IMR-90 (cell line): ENCODE data around the gene MICOS13. TPM values are rescaled to one million over a fixed set of nuclear protein-coding genes. Genes with fewer than 3 reads are reported as not detected.

Experiments used
- ATAC-seq: fragments of 200-7000 bp; cut with Tn5 transposase; 2 replicates; pipeline ENCODE4 v1.9.1; 2020; ENCODE audit warnings: low read depth, mild to moderate bottlenecking, moderate library complexity
- BruUV-seq: library from RNA; stranded (reverse); fragments of 400-500 nt; replicated peaks from 2 replicates; lab custom pipeline; 2021; lab: Mats Ljungman, UMichigan
- CTCF ChIA-PET: fragments of 300-600 bp; formaldehyde crosslinking; extraction: SDS; loops from one replicate; lab custom pipeline; 2021; ENCODE audit warnings: antibody characterized with exemption; lab: Yijun Ruan, JAX
- POLR2A ChIA-PET: fragments of 300-600 bp; sonication (Branson Sonifier 250); formaldehyde crosslinking; loops from one replicate; lab custom pipeline; 2022; ENCODE audit warnings: antibody characterized with exemption; ENCODE audit not compliant: unreplicated experiment; lab: Charles Lee
- DNase-seq: peaks from one replicate; pipeline ENCODE4 v3.0.0; 2013
- H2AFZ ChIP-seq: replicated peaks from 2 replicates; pipeline ENCODE3; 2013; ENCODE audit warnings: low read length, mild to moderate bottlenecking; ENCODE audit not compliant: poor library complexity
- H2AK5ac ChIP-seq: 2 replicates; pipeline ENCODE4 v1.6.1; 2013; ENCODE audit warnings: low read depth, low read length, inconsistent platforms
- H2AK9ac ChIP-seq: replicated peaks from 2 replicates; pipeline ENCODE3; 2013; ENCODE audit warnings: mild to moderate bottlenecking, low read depth, low read length, moderate library complexity; ENCODE audit not compliant: poor library complexity
- H2BK120ac ChIP-seq: 2 replicates; pipeline ENCODE4 v1.6.1; 2013; ENCODE audit warnings: low read depth, low read length, inconsistent platforms
- H2BK15ac ChIP-seq: 3 replicates; pipeline ENCODE4 v1.6.1; 2013; ENCODE audit warnings: low read depth, low read length, inconsistent platforms
- H2BK20ac ChIP-seq: 2 replicates; pipeline ENCODE4 v1.6.1; 2013; ENCODE audit warnings: low read depth, mild to moderate bottlenecking, inconsistent platforms, low read length, moderate library complexity
- H2BK5ac ChIP-seq: 2 replicates; pipeline ENCODE4 v1.6.1; 2013; ENCODE audit warnings: mild to moderate bottlenecking, low read depth, low read length, inconsistent platforms; ENCODE audit not compliant: poor library complexity, severe bottlenecking
- H3K14ac ChIP-seq: replicated peaks from 2 replicates; pipeline ENCODE4 v1.6.1; 2013; ENCODE audit warnings: low read depth, low read length, inconsistent platforms
- H3K18ac ChIP-seq: 2 replicates; pipeline ENCODE4 v1.6.1; 2013; ENCODE audit warnings: low read depth, low read length, control low read depth
- H3K23ac ChIP-seq: 2 replicates; pipeline ENCODE4 v1.6.1; 2013; ENCODE audit warnings: low read depth, low read length, inconsistent platforms
- H3K27ac ChIP-seq: 2 replicates; pipeline ENCODE4 v1.5.1; 2013; ENCODE audit warnings: mild to moderate bottlenecking, control low read depth, low read length; ENCODE audit not compliant: insufficient read depth
- H3K27me3 ChIP-seq: 2 replicates; pipeline ENCODE4 v1.6.1; 2013; ENCODE audit warnings: low read length; ENCODE audit not compliant: control insufficient read depth, insufficient read depth
- H3K36me3 ChIP-seq: 2 replicates; pipeline ENCODE4 v1.6.1; 2013; ENCODE audit warnings: low read length, mixed read lengths; ENCODE audit not compliant: control insufficient read depth, insufficient read depth
- H3K4ac ChIP-seq: 2 replicates; pipeline ENCODE4 v1.6.1; 2013; ENCODE audit warnings: low read depth, low read length, inconsistent platforms
- H3K4me1 ChIP-seq: 2 replicates; pipeline ENCODE4 v1.6.1; 2013; ENCODE audit warnings: low read length, mixed read lengths; ENCODE audit not compliant: control insufficient read depth, insufficient read depth
- H3K4me2 ChIP-seq: 2 replicates; pipeline ENCODE4 v1.6.1; 2013; ENCODE audit warnings: low read depth, mild to moderate bottlenecking, control low read depth, low read length, moderate library complexity
- H3K4me3 ChIP-seq: 2 replicates; pipeline ENCODE4 v1.5.1; 2013; ENCODE audit warnings: low read depth, mild to moderate bottlenecking, control low read depth, low read length, moderate library complexity; ENCODE audit not compliant: insufficient read depth
- H3K56ac ChIP-seq: 2 replicates; pipeline ENCODE4 v1.6.1; 2013; ENCODE audit warnings: low read length, inconsistent platforms; ENCODE audit not compliant: insufficient read depth; ENCODE audit errors: extremely low read depth
- H3K79me1 ChIP-seq, 2 experiments: 2 replicates each; pipeline ENCODE4 v1.6.1; 2013; ENCODE audit warnings: low read length in 2 of 2, inconsistent platforms in 1 of 2, low read depth in 1 of 2
- H3K9ac ChIP-seq: 2 replicates; pipeline ENCODE4 v1.6.1; 2013; ENCODE audit warnings: low read depth, low read length, control low read depth
- H3K9me1 ChIP-seq: 2 replicates; pipeline ENCODE4 v1.6.1; 2013; ENCODE audit warnings: low read length, inconsistent platforms; ENCODE audit not compliant: insufficient read depth
- H3K9me3 ChIP-seq: 2 replicates; pipeline ENCODE4 v1.6.1; 2013; ENCODE audit warnings: low read length; ENCODE audit not compliant: control insufficient read depth, insufficient read depth
- H4K20me1 ChIP-seq: 2 replicates; pipeline ENCODE4 v1.6.1; 2013; ENCODE audit warnings: low read length, inconsistent platforms; ENCODE audit not compliant: insufficient read depth
- H4K5ac ChIP-seq: 2 replicates; pipeline ENCODE4 v1.6.1; 2013; ENCODE audit warnings: mild to moderate bottlenecking, low read depth, low read length, control low read depth
- H4K8ac ChIP-seq, 2 experiments: 2 replicates each; pipeline ENCODE4 v1.6.1; 2013; ENCODE audit warnings: low read depth in 2 of 2, low read length in 2 of 2, control low read depth in 1 of 2, inconsistent platforms in 1 of 2
- H4K91ac ChIP-seq: 2 replicates; pipeline ENCODE4 v1.6.1; 2013; ENCODE audit warnings: low read depth, low read length, inconsistent platforms; ENCODE audit not compliant: insufficient read depth
- BHLHE40 ChIP-seq: fragments of 150-350 bp; IDR thresholded peaks from 2 replicates; pipeline ENCODE4 v1.6.1; 2016; ENCODE audit warnings: mild to moderate bottlenecking, low read depth, low read length
- CEBPB ChIP-seq: IDR thresholded peaks from 2 replicates; pipeline ENCODE4 v1.6.1; 2012; ENCODE audit warnings: low read depth, low read length, improper control_type of control experiment
- CTCF ChIP-seq: conservative IDR thresholded peaks from 2 replicates; pipeline ENCODE4 v1.5.1; 2012; ENCODE audit warnings: mild to moderate bottlenecking, low read depth, low read length, improper control_type of control experiment
- ELK1 ChIP-seq: fragments of 150-350 bp; IDR thresholded peaks from 2 replicates; pipeline ENCODE4 v1.6.1; 2016; ENCODE audit warnings: low read depth, mild to moderate bottlenecking, low read length, moderate library complexity, borderline replicate concordance
- FOS ChIP-seq: fragments of 150-350 bp; IDR thresholded peaks from 2 replicates; pipeline ENCODE4 v1.6.1; 2016; ENCODE audit warnings: low read depth, low read length
- MAZ ChIP-seq: IDR thresholded peaks from 2 replicates; pipeline ENCODE4 v1.6.1; 2012; ENCODE audit warnings: low read depth, mild to moderate bottlenecking, low read length, improper control_type of control experiment, moderate library complexity, borderline replicate concordance
- MXI1 ChIP-seq: IDR thresholded peaks from 2 replicates; pipeline ENCODE4 v1.6.1; 2012; ENCODE audit warnings: low read depth, mild to moderate bottlenecking, low read length, moderate library complexity, borderline replicate concordance
- NFE2L2 ChIP-seq: fragments of 150-350 bp; IDR thresholded peaks from 2 replicates; pipeline ENCODE4 v1.6.1; 2016; ENCODE audit warnings: low read depth, mild to moderate bottlenecking, low read length
- POLR2A ChIP-seq: IDR thresholded peaks from 2 replicates; pipeline ENCODE4 v1.6.1; 2012; ENCODE audit warnings: mild to moderate bottlenecking, low read depth, low read length
- RAD21 ChIP-seq: IDR thresholded peaks from 2 replicates; pipeline ENCODE4 v1.6.1; 2012; ENCODE audit warnings: low read length, improper control_type of control experiment
- RFX5 ChIP-seq: IDR thresholded peaks from 2 replicates; pipeline ENCODE4 v1.8.0; 2012; ENCODE audit warnings: low read depth, mild to moderate bottlenecking, low read length, moderate library complexity
- SMC3 ChIP-seq: fragments of 150-350 bp; IDR thresholded peaks from 2 replicates; pipeline ENCODE4 v1.6.1; 2016; ENCODE audit warnings: low read depth, mild to moderate bottlenecking, antibody characterized with exemption, low read length, moderate library complexity
- USF2 ChIP-seq: fragments of 150-350 bp; IDR thresholded peaks from 2 replicates; pipeline ENCODE4 v1.6.1; 2017; ENCODE audit warnings: mild to moderate bottlenecking, antibody characterized with exemption, low read length, low read depth
- WGBS, 2 experiments: methylation state at CpG; one replicate each; pipeline versions ENCODE4 v1.1.5 to v1.1.7; 2013; ENCODE audit warnings: missing lambda C conversion rate in 2 of 2; ENCODE audit not compliant: insufficient read length in 1 of 2; ENCODE audit errors: extremely low coverage in 2 of 2; 5-methylcytosine and 5-hydroxymethylcytosine counted together
- dilution Hi-C: fragments of 300-500 bp; cut with HindIII; formaldehyde crosslinking; loops from one replicate; pipeline ENCODE4 v1.14.3; 2018; ENCODE audit warnings: low sequenced_read_pairs; ENCODE audit not compliant: unreplicated experiment
- in situ Hi-C: fragments of 300-500 bp; cut with MboI; formaldehyde crosslinking; loops from 3 replicates; pipeline ENCODE4 v1.14.3; 2019; ENCODE audit warnings: low sequenced_read_pairs, inconsistent platforms, mixed read lengths
- intact Hi-C: fragments of 100-400 bp; cut with micrococcal nuclease; formaldehyde crosslinking; loops from 2 replicates; pipeline ENCODE4 v1.10.0; 2022
- polyA plus RNA-seq, 3 experiments: library from polyadenylated mRNA; depleted of rRNA; stranded (reverse); fragments of >200 nt; gene quantifications; 2 replicates each; pipeline ENCODE4 v1.2.3, GENCODE V29; 2012; ENCODE audit warnings: low replicate concordance in 1 of 3
- total RNA-seq: library from RNA; depleted of rRNA; stranded (reverse); fragments of >200 nt; gene quantifications from 2 replicates; pipeline ENCODE4 v1.2.3, GENCODE V29; 2012

Gene MICOS13
- total and polyA plus RNA-seq, 2 of the 4 experiments (the other 2 are of a cell fraction) = 14.5 to 48.9 TPM

DNA sequence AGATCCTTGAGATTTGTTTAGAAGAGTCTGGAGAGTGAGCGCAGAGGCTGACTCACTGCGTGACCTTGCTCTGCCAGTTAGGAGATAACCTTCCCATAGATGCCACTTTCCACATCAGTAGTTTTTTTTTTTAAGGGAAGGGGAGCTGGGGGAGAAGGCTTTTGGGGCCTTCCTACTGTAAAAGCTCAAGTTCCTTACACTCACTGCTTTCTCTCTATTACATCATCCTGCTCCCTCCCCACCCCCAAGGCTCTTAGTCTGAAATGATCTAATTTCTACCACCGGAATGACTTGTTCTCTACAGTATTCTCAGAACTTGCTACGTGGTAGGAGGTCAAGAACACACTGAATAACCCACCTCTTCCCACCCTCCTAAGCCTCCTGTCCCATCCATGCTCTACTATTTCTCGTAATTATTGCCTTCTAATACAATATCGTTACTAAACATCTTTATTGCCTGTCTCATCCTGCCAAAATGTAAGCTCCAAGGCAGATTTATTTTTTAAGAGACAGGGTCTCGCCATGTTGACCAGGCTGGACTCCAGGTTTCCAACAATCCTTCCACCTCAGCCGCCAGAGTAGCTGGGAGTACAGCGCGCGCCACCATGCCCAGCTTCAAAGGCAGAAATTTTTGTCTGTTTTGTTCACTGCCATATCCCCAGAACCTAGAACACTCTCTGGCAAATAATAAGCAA is 38.4 kb upstream of the MICOS13 start:
- Histone ChIP-seq H3K9ac (peak overlapping the region; percentile 89), H2AFZ (peak overlapping the region; percentile 16), H2BK20ac (peak overlapping the region; percentile 51; the same call in 1 of the 2 replicates), H2AK9ac (peak overlapping the region; percentile 94), H3K18ac (peak overlapping the region; percentile 1; the same call in 1 of the 2 replicates), H3K23ac (peak overlapping the region; percentile 94), H3K4me1 (peaks cover 4% of the 10 kb centered on the region), H3K9me3 (no peaks in the 10 kb centered on the region), H4K5ac (peak overlapping the region; percentile 3; the same call in 1 of the 2 replicates), H3K9me1 (peaks cover 9% of the 10 kb centered on the region), H3K36me3 (peaks cover 9% of the 10 kb centered on the region), H4K91ac (peak overlapping the region; percentile 78), H3K56ac (peak overlapping the region; percentile 48), H4K8ac (peak overlapping the region; percentile 49 to 81; a peak in 3 of 4 replicates), H2BK15ac (0 out of 3 replicates have a peak overlapping the region, but pooled peaks have one; percentile 25), H3K79me1 (peaks cover 4 to 33% of the 10 kb centered on the region in 2 experiments; a peak in 3 of 4 replicates), H2AK5ac (peak overlapping the region; percentile 78), H3K4ac (peak overlapping the region; percentile 93), H4K20me1 (peaks cover 40% of the 10 kb centered on the region), H3K27ac (peak overlapping the region; percentile 74), H3K27me3 (no peaks in the 10 kb centered on the region), H2BK120ac (peak overlapping the region; percentile 81), H2BK5ac (peak overlapping the region; percentile 79), H3K4me2 (peak overlapping the region; percentile 94), H3K4me3 (peak overlapping the region; percentile 49), H3K14ac (peak overlapping the region; percentile 93)
- WGBS, 2 experiments = 12% methylated on average over 3 of the region's 11 CpGs; no CpG with 5 or more reads in 1 of the 2 experiments
- POLR2A ChIA-PET = interaction anchor here (0.7 kb wide), 1 partner anchor 99 kb away, joined by 3 read pairs; no protein-coding TSS in a partner anchor
- dilution Hi-C loops (no loop called here), intact Hi-C loops (no loop called here), in situ Hi-C loops (no loop called here)
- DNase-seq = peak; percentile 91
- CTCF ChIA-PET = interaction anchor here (1.2 kb wide), 1 partner anchor 32 kb away, joined by 4 read pairs; no protein-coding TSS in a partner anchor
- ATAC-seq = peak; percentile 5; the same call in 1 of the 2 replicates
- TSS peak; percentile 98 for BruUV-seq
- no peak for TF ChIP-seq MXI1
- peak; percentile 38; the same call in 1 of the 2 replicates for TF ChIP-seq FOS
- no peak for TF ChIP-seq SMC3
- peak; percentile 92 for TF ChIP-seq CEBPB
- TF ChIP-seq NFE2L2 = no peak
- TF ChIP-seq USF2 = no peak
- peak; percentile 3; the same call in 1 of the 2 replicates for TF ChIP-seq BHLHE40
- peak; percentile 96 for TF ChIP-seq POLR2A
- TF ChIP-seq MAZ = peak; percentile 72
- no peak for TF ChIP-seq ELK1
- no peak for TF ChIP-seq RFX5
- TF ChIP-seq CTCF = no peak
- TF ChIP-seq RAD21 = 0 out of 2 replicates have a peak, but pooled peaks have one; percentile 0
